Brain microvascular endothelial cell (primary cell): ENCODE results near the gene IFIH1.
A peak's percentile ranks its signal among the peaks of the same experiment; 100 is the strongest.

ENCODE experiments used
- DNase-seq: peaks from one replicate; pipeline ENCODE4 v3.0.0-alpha.2; 2020
- H3K27ac ChIP-seq: fragments of 250-450 bp; sonication (Bioruptor Pico); 2 replicates; pipeline ENCODE4 v1.5.1; 2020; ENCODE audit warnings: mild to moderate bottlenecking, moderate library complexity
- H3K27me3 ChIP-seq: fragments of 250-450 bp; sonication (Bioruptor Pico); replicated peaks from 2 replicates; pipeline ENCODE4 v1.5.1; 2020; ENCODE audit warnings: mild to moderate bottlenecking
- H3K36me3 ChIP-seq: fragments of 250-450 bp; sonication (Bioruptor Pico); replicated peaks from 2 replicates; pipeline ENCODE4 v1.5.1; 2020; ENCODE audit warnings: mild to moderate bottlenecking
- H3K4me3 ChIP-seq: 2 replicates; pipeline ENCODE4 v1.5.1; 2011; ENCODE audit warnings: low read depth, mild to moderate bottlenecking, control low read depth, low read length, moderate library complexity
- in situ Hi-C: cut with HindIII; loops from 2 replicates; pipeline ENCODE4 v1.10.0; 2017; ENCODE audit warnings: low sequenced_read_pairs, low pct_ligation_motif_present
- TF ChIP-seq, protein P1 (sequence below): IDR thresholded peaks from 2 replicates; pipeline ENCODE4 v1.5.1; 2011; ENCODE audit warnings: low read depth, mild to moderate bottlenecking, moderate library complexity, low read length, control low read depth, inconsistent platforms; ENCODE audit errors: missing control alignments

The IFIH1 gene

GRCh38 chr2:162282765-162283425 lies 35.6 kb downstream of the IFIH1 start:
- no peaks in the 10 kb centered on the region for H3K36me3 ChIP-seq
- DNase-seq: no peak

DNA sequence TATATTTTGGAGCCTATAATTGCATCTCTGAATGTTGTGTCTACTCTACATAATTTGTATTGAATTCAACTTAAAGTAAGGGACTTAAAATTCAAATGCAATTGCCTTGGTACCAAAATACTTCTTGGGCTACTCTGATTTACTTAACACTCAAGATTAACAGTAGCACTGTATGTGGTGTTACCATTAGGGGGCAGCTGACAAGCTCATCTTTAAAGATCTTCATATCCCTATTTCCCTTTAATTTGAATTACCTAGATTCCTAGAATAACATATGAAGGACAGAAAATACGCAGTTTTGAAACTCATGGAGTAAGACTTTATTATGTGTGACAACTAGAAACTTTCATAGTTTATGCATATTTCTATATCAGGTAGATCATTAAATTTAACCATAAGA lies 37.8 kb downstream of the IFIH1 start:
- in situ Hi-C loops: no loop called here
- H3K36me3 ChIP-seq: no peaks in the 10 kb centered on the region
- no peak overlapping the region for H3K4me3 ChIP-seq
- TF ChIP-seq, protein P1, sequence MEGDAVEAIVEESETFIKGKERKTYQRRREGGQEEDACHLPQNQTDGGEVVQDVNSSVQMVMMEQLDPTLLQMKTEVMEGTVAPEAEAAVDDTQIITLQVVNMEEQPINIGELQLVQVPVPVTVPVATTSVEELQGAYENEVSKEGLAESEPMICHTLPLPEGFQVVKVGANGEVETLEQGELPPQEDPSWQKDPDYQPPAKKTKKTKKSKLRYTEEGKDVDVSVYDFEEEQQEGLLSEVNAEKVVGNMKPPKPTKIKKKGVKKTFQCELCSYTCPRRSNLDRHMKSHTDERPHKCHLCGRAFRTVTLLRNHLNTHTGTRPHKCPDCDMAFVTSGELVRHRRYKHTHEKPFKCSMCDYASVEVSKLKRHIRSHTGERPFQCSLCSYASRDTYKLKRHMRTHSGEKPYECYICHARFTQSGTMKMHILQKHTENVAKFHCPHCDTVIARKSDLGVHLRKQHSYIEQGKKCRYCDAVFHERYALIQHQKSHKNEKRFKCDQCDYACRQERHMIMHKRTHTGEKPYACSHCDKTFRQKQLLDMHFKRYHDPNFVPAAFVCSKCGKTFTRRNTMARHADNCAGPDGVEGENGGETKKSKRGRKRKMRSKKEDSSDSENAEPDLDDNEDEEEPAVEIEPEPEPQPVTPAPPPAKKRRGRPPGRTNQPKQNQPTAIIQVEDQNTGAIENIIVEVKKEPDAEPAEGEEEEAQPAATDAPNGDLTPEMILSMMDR: no peak
- H3K27me3 ChIP-seq: no peaks in the 10 kb centered on the region
- no peak overlapping the region for H3K27ac ChIP-seq
- DNase-seq: no peak

More at GRCh38 chr2:162282765-162283425, 35.6 kb downstream of the IFIH1 start:
- H3K27me3 ChIP-seq: no peaks in the 10 kb centered on the region
- no peak overlapping the region for H3K4me3 ChIP-seq
- in situ Hi-C loops: no loop called here
- no peak overlapping the region for H3K27ac ChIP-seq
- TF ChIP-seq, protein P1: no peak

GRCh38 chr2:162277381-162277780 lies 41.1 kb downstream of the IFIH1 start:
- Histone ChIP-seq H3K36me3 (no peaks in the 10 kb centered on the region), H3K27me3 (no peaks in the 10 kb centered on the region), H3K4me3 (no peak overlapping the region), H3K27ac (no peak overlapping the region)
- in situ Hi-C loops: no loop called here
- no peak for DNase-seq
- TF ChIP-seq, protein P1: no peak

DNA sequence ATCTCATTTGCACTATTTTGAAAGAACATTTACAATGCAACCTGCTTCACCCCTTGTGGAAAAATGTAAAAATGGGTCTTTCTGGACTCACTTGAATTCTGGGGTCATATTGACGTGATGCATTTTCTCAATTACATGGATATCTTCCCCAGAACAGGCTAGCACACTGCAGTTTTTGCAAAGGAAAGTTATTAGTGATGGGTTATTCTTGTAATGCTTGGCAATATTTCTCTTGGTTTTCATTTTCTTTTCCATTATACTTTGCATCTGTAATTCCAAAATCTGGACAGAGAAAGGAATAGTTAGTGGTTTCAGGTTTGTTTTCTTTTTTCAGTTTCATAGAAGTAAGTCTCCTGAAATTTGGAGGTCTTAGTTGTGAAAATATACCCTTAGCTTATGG lies 50.5 kb downstream of the IFIH1 start:
- H3K4me3 ChIP-seq: no peak overlapping the region
- no peaks in the 10 kb centered on the region for H3K27me3 ChIP-seq
- in situ Hi-C loops: no loop called here
- DNase-seq: no peak
- TF ChIP-seq, protein P1: no peak
- H3K27ac ChIP-seq: no peak overlapping the region
- H3K36me3 ChIP-seq: no peaks in the 10 kb centered on the region

- Histone ChIP-seq H3K27ac (no peak overlapping the region), H3K27me3 (no peaks in the 10 kb centered on the region), H3K4me3 (no peak overlapping the region), H3K36me3 (no peaks in the 10 kb centered on the region)
- in situ Hi-C loops: no loop called here
- TF ChIP-seq, protein P1: no peak
- DNase-seq: no peak
These were observed 51.0 kb downstream of the IFIH1 start for GRCh38 chr2:162267496-162267895.

DNA sequence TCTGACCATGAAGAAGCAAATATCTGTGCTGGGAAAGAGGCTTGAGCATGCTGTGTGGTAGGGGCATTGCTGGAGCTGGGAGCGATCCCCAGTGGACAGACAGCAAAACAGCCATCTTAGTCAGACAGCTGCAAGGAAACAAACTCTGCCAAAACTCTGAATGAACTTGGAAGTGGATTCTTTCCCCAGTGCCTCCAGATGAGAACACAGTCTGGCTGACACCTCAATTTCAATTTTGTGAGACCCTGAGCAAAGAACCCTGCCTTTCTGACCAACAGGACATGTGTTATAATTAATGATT lies 52.1 kb downstream of the IFIH1 start:
- in situ Hi-C loops: no loop called here
- TF ChIP-seq, protein P1: peak; percentile 18
- no peaks in the 10 kb centered on the region for H3K36me3 ChIP-seq
- no peaks in the 10 kb centered on the region for H3K27me3 ChIP-seq
- no peak for DNase-seq
- H3K27ac ChIP-seq: no peak overlapping the region
- no peak overlapping the region for H3K4me3 ChIP-seq
